Astrocyte (in vitro differentiated cells and primary cell): ENCODE results near the gene SPOCK3.

Experiments
- CTCF ChIP-seq: IDR thresholded peaks from 2 replicates; pipeline ENCODE4 v1.5.1; 2011; ENCODE audit warnings: low read depth, mild to moderate bottlenecking, inconsistent platforms, low read length, moderate library complexity; ENCODE audit not compliant: insufficient read depth
- EZH2 ChIP-seq: IDR thresholded peaks from 2 replicates; pipeline ENCODE4 v1.6.1; 2012; ENCODE audit warnings: mild to moderate bottlenecking, low read length, inconsistent platforms; ENCODE audit not compliant: insufficient read depth

GRCh38 chr4:166816890-166817289 lies 417.4 kb downstream of the SPOCK3 start:
- TF ChIP-seq CTCF = no peak
- no peak for TF ChIP-seq EZH2
